ENCODE results near the gene TRABD2B. TPM values are rescaled to one million over a fixed set of nuclear protein-coding genes. Genes with fewer than 3 reads are reported as not detected.

The TRABD2B gene
- total and polyA plus RNA-seq, 2 experiments from 2014 or later = 1.6 to 2.0 TPM

DNA sequence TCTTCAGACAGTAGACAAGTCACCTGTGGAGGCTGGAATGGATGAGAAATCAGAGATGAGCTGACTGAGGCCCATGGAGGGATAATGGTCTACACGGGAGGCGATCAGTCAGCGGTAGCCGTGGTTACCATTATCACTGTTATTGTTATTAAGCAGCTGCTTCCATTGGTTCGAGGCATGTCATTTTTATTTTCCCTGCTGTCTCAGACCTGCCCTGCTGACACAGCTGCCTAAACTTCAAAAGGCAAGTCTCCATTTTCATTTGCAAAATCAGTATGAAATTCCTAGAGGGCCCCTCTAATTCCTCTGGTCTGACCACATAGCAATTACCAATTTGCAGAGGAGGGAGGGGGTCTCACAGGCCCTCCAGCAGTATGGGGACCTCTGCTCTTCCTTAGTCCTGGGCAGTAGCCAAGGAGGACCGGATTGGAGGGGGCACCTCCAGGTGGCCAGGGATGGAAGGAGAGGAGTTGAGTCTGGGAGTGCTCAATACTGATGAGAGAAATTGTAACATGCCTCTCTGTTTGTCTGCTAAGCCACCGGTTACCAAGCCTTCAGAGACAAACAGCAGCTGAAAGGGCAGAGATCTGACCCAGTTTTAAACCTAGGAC, 184.2 kb downstream of the TRABD2B start:
- DNase-seq (ENCODE audit: low spot score) = no peak
- Mint-ChIP-seq H3K9me3 (no peaks in the 10 kb centered on the region), H3K4me1 (peaks cover 34% of the 10 kb centered on the region), H3K4me3 (no peak overlapping the region), H3K27me3 (ENCODE audit: insufficient read depth, low read depth, poor library complexity) (peaks cover 17% of the 10 kb centered on the region), H3K36me3 (ENCODE audit: low read depth) (no peaks in the 10 kb centered on the region), H3K27ac (no peak overlapping the region)
- no peaks in the 10 kb centered on the region for H3K36me3 ChIP-seq (ENCODE audit: insufficient read depth)
- no peaks in the 10 kb centered on the region for H3F3A ChIP-seq (replicated peaks; ENCODE audit: low read depth)
- H3K9me2 ChIP-seq (ENCODE audit: insufficient read depth) = no peaks in the 10 kb centered on the region
- no peak overlapping the region for H2AFZ ChIP-seq
- H3K79me2 ChIP-seq (replicated peaks; ENCODE audit: insufficient read depth) = no peaks in the 10 kb centered on the region
- H3K27ac ChIP-seq (ENCODE audit: low read depth) = no peak overlapping the region
- no peak overlapping the region for H3K4me2 ChIP-seq
- H4K20me1 ChIP-seq (replicated peaks; ENCODE audit: insufficient read depth) = 0 out of 2 replicates have a peak, but pooled peaks cover 2% of the 10 kb centered on the region
- ATAC-seq = no peak
- TF ChIP-seq, protein P1, sequence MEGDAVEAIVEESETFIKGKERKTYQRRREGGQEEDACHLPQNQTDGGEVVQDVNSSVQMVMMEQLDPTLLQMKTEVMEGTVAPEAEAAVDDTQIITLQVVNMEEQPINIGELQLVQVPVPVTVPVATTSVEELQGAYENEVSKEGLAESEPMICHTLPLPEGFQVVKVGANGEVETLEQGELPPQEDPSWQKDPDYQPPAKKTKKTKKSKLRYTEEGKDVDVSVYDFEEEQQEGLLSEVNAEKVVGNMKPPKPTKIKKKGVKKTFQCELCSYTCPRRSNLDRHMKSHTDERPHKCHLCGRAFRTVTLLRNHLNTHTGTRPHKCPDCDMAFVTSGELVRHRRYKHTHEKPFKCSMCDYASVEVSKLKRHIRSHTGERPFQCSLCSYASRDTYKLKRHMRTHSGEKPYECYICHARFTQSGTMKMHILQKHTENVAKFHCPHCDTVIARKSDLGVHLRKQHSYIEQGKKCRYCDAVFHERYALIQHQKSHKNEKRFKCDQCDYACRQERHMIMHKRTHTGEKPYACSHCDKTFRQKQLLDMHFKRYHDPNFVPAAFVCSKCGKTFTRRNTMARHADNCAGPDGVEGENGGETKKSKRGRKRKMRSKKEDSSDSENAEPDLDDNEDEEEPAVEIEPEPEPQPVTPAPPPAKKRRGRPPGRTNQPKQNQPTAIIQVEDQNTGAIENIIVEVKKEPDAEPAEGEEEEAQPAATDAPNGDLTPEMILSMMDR (conservative IDR thresholded peaks at IDR 0.05; ENCODE audit: low read depth in 2 of 2) = no peak
- TF ChIP-seq EZH2phosphoT487 (IDR thresholded peaks at IDR 0.05; ENCODE audit: unreplicated experiment) = no peak
- TF ChIP-seq POLR2AphosphoS5 (IDR thresholded peaks at IDR 0.05; ENCODE audit: low read depth) = no peak
- TF ChIP-seq NANOG (IDR thresholded peaks at IDR 0.05; ENCODE audit: borderline replicate concordance) = no peak
- no peak for TF ChIP-seq EZH2 (IDR thresholded peaks at IDR 0.05; ENCODE audit: low read depth, unreplicated experiment)
- TF ChIP-seq ZNF331 (CRISPR knock-in tag; IDR thresholded peaks at IDR 0.05; ENCODE audit: low read depth) = no peak
- TF ChIP-seq, protein P2, sequence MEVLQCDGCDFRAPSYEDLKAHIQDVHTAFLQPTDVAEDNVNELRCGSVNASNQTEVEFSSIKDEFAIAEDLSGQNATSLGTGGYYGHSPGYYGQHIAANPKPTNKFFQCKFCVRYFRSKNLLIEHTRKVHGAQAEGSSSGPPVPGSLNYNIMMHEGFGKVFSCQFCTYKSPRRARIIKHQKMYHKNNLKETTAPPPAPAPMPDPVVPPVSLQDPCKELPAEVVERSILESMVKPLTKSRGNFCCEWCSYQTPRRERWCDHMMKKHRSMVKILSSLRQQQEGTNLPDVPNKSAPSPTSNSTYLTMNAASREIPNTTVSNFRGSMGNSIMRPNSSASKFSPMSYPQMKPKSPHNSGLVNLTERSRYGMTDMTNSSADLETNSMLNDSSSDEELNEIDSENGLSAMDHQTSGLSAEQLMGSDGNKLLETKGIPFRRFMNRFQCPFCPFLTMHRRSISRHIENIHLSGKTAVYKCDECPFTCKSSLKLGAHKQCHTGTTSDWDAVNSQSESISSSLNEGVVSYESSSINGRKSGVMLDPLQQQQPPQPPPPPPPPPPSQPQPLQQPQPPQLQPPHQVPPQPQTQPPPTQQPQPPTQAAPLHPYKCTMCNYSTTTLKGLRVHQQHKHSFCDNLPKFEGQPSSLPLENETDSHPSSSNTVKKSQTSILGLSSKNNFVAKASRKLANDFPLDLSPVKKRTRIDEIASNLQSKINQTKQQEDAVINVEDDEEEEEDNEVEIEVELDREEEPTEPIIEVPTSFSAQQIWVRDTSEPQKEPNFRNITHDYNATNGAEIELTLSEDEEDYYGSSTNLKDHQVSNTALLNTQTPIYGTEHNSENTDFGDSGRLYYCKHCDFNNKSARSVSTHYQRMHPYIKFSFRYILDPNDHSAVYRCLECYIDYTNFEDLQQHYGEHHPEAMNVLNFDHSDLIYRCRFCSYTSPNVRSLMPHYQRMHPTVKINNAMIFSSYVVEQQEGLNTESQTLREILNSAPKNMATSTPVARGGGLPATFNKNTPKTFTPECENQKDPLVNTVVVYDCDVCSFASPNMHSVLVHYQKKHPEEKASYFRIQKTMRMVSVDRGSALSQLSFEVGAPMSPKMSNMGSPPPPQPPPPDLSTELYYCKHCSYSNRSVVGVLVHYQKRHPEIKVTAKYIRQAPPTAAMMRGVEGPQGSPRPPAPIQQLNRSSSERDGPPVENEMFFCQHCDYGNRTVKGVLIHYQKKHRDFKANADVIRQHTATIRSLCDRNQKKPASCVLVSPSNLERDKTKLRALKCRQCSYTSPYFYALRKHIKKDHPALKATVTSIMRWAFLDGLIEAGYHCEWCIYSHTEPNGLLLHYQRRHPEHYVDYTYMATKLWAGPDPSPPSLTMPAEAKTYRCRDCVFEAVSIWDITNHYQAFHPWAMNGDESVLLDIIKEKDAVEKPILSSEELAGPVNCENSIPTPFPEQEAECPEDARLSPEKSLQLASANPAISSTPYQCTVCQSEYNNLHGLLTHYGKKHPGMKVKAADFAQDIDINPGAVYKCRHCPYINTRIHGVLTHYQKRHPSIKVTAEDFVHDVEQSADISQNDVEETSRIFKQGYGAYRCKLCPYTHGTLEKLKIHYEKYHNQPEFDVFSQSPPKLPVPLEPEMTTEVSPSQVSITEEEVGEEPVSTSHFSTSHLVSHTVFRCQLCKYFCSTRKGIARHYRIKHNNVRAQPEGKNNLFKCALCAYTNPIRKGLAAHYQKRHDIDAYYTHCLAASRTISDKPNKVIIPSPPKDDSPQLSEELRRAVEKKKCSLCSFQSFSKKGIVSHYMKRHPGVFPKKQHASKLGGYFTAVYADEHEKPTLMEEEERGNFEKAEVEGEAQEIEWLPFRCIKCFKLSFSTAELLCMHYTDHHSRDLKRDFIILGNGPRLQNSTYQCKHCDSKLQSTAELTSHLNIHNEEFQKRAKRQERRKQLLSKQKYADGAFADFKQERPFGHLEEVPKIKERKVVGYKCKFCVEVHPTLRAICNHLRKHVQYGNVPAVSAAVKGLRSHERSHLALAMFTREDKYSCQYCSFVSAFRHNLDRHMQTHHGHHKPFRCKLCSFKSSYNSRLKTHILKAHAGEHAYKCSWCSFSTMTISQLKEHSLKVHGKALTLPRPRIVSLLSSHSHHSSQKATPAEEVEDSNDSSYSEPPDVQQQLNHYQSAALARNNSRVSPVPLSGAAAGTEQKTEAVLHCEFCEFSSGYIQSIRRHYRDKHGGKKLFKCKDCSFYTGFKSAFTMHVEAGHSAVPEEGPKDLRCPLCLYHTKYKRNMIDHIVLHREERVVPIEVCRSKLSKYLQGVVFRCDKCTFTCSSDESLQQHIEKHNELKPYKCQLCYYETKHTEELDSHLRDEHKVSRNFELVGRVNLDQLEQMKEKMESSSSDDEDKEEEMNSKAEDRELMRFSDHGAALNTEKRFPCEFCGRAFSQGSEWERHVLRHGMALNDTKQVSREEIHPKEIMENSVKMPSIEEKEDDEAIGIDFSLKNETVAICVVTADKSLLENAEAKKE (CRISPR knock-in tag; IDR thresholded peaks at IDR 0.05) = no peak
- TF ChIP-seq, protein P3, sequence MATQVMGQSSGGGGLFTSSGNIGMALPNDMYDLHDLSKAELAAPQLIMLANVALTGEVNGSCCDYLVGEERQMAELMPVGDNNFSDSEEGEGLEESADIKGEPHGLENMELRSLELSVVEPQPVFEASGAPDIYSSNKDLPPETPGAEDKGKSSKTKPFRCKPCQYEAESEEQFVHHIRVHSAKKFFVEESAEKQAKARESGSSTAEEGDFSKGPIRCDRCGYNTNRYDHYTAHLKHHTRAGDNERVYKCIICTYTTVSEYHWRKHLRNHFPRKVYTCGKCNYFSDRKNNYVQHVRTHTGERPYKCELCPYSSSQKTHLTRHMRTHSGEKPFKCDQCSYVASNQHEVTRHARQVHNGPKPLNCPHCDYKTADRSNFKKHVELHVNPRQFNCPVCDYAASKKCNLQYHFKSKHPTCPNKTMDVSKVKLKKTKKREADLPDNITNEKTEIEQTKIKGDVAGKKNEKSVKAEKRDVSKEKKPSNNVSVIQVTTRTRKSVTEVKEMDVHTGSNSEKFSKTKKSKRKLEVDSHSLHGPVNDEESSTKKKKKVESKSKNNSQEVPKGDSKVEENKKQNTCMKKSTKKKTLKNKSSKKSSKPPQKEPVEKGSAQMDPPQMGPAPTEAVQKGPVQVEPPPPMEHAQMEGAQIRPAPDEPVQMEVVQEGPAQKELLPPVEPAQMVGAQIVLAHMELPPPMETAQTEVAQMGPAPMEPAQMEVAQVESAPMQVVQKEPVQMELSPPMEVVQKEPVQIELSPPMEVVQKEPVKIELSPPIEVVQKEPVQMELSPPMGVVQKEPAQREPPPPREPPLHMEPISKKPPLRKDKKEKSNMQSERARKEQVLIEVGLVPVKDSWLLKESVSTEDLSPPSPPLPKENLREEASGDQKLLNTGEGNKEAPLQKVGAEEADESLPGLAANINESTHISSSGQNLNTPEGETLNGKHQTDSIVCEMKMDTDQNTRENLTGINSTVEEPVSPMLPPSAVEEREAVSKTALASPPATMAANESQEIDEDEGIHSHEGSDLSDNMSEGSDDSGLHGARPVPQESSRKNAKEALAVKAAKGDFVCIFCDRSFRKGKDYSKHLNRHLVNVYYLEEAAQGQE (IDR thresholded peaks at IDR 0.05; ENCODE audit: unreplicated experiment) = no peak
- TF ChIP-seq STAT1 (IDR thresholded peaks at IDR 0.05; ENCODE audit: unreplicated experiment) = no peak
- no peak for TF ChIP-seq ZNF114 (CRISPR knock-in tag; IDR thresholded peaks at IDR 0.05)
- no peak for TF ChIP-seq JUNB (IDR thresholded peaks at IDR 0.05; ENCODE audit: unreplicated experiment)
- no peak for TF ChIP-seq CREB1 (CRISPR knock-in tag; IDR thresholded peaks at IDR 0.05; ENCODE audit: low read depth)
- TF ChIP-seq, protein P4, sequence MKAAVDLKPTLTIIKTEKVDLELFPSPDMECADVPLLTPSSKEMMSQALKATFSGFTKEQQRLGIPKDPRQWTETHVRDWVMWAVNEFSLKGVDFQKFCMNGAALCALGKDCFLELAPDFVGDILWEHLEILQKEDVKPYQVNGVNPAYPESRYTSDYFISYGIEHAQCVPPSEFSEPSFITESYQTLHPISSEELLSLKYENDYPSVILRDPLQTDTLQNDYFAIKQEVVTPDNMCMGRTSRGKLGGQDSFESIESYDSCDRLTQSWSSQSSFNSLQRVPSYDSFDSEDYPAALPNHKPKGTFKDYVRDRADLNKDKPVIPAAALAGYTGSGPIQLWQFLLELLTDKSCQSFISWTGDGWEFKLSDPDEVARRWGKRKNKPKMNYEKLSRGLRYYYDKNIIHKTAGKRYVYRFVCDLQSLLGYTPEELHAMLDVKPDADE (IDR thresholded peaks at IDR 0.05) = no peak
- no peaks in the 10 kb centered on the region for H3K4me1 ChIP-seq (ENCODE audit: insufficient read depth)
- H3K4me3 ChIP-seq = no peak overlapping the region
- no peaks in the 10 kb centered on the region for H3K27me3 ChIP-seq (ENCODE audit: insufficient read depth)
